ENCODE results near the gene ZNF19. TPM values are rescaled to one million over a fixed set of nuclear protein-coding genes. Genes with fewer than 3 reads are reported as not detected.

ZNF19 gene
- total RNA-seq, 1 experiment from 2014 or later = 4.7 TPM

GRCh38 chr16:71429581-71429980 is 59.5 kb downstream of the ZNF19 start:
- Histone ChIP-seq H4K20me1 (ENCODE audit: control insufficient read depth, insufficient read depth, insufficient read length) (no peaks in the 10 kb centered on the region), H4K91ac (ENCODE audit: insufficient read length, low read depth, low read length) (no peak overlapping the region), H3K14ac (ENCODE audit: insufficient read depth, low read length) (no peak overlapping the region), H3K27me3 (ENCODE audit: insufficient read depth, low read length) (no peaks in the 10 kb centered on the region), H2AFZ (ENCODE audit: low read length) (no peak overlapping the region), H2BK20ac (ENCODE audit: low read depth, low read length, poor library complexity, severe bottlenecking) (no peak overlapping the region), H3K27ac (ENCODE audit: insufficient read length, low read depth, low read length) (no peak overlapping the region), H2BK5ac (ENCODE audit: insufficient read length, low read length) (no peak overlapping the region), H2BK120ac (ENCODE audit: low read depth, low read length, poor library complexity, severe bottlenecking) (no peak overlapping the region), H3K79me2 (ENCODE audit: insufficient read depth, low read length) (no peaks in the 10 kb centered on the region), H2BK15ac (ENCODE audit: low read depth, low read length) (no peak overlapping the region), H2BK12ac (ENCODE audit: insufficient read length, low read depth, low read length) (no peak overlapping the region), H3K56ac (ENCODE audit: insufficient read length, low read depth, low read length) (no peak overlapping the region), H4K8ac (replicated peaks; ENCODE audit: insufficient read length, low read depth, low read length) (no peak overlapping the region), H3K23ac (ENCODE audit: insufficient read length, low read depth, low read length) (no peak overlapping the region), H3K4me1 (ENCODE audit: insufficient read depth, low read length) (no peaks in the 10 kb centered on the region), H3K9ac (ENCODE audit: extremely low read depth, insufficient read length, low read length) (no peak overlapping the region), H3K23me2 (ENCODE audit: insufficient read length, low read depth, low read length, poor library complexity, severe bottlenecking) (no peaks in the 10 kb centered on the region), H4K5ac (ENCODE audit: insufficient read length, low read depth, low read length) (no peak overlapping the region), H3K4me2 (ENCODE audit: insufficient read depth, insufficient read length, low read length) (no peak overlapping the region), H3T11ph (ENCODE audit: low read length) (no peak overlapping the region), H3K4ac (ENCODE audit: low read depth, low read length) (no peak overlapping the region), H2AK5ac (ENCODE audit: insufficient read length, low read length) (no peak overlapping the region), H3K18ac (ENCODE audit: insufficient read length, low read depth, low read length) (no peak overlapping the region), H3K79me1 (ENCODE audit: insufficient read depth, low read depth, low read length, poor library complexity, severe bottlenecking) (no peaks in the 10 kb centered on the region), H3K9me3 (ENCODE audit: control insufficient read depth, low read depth, low read length) (no peaks in the 10 kb centered on the region)
- Mint-ChIP-seq H3K9me3 (peaks cover 0 to 4% of the 10 kb centered on the region in 2 experiments; a peak in 2 of 5 replicates), H3K27ac (no peak overlapping the region), H3K27me3 (ENCODE audit: low read depth) (peaks cover 45% of the 10 kb centered on the region), H3K4me1 (peaks cover 15 to 19% of the 10 kb centered on the region in 2 experiments), H3K4me3 (no peak overlapping the region), H3K36me3 (ENCODE audit: insufficient read depth in 1 of 3, low read depth in 3 of 3) (peaks cover 0 to 2% (median 0%) of the 10 kb centered on the region in 3 experiments; a peak in 1 of 7 replicates)
- no peak for TF ChIP-seq CTCF (conservative IDR thresholded peaks at IDR 0.05)
- no CpG with 5 or more reads among the region's 3 CpGs for WGBS (ENCODE audit: extremely low coverage, insufficient read length, low lambda C conversion rate)
- DNase-seq = no peak

Data from H9 (cell line).